HCT116 (cell line): ENCODE results near the gene COL16A1. TPM values are rescaled to one million over a fixed set of nuclear protein-coding genes. Genes with fewer than 3 reads are reported as not detected.

Experiments used
- ATAC-seq: fragments of 200-7000 bp; cut with Tn5 transposase; 2 replicates; pipeline ENCODE4 v1.9.1; 2020; ENCODE audit warnings: mild to moderate bottlenecking, moderate library complexity
- BruUV-seq: library from RNA; stranded (reverse); fragments of 400-500 nt; replicated peaks from 2 replicates; lab custom pipeline; 2021; lab: Mats Ljungman, UMichigan
- CTCF ChIA-PET: fragments of 300-600 bp; sonication (Branson Sonifier 250); formaldehyde crosslinking; loops from one replicate; lab custom pipeline; 2021; ENCODE audit warnings: antibody characterized with exemption; lab: Charles Lee
- POLR2A ChIA-PET: fragments of 300-600, 350-600 bp; sonication (Branson Sonifier 250); formaldehyde crosslinking; loops from one replicate; lab custom pipeline; 2021; ENCODE audit warnings: antibody characterized with exemption; lab: Charles Lee
- RAD21 ChIA-PET, 2 experiments: fragments of 300-600 bp; sonication (Branson Sonifier 250); formaldehyde crosslinking; loops; one replicate each; lab custom pipeline; 2023; ENCODE audit warnings: low total read pairs in 2 of 2; ENCODE audit not compliant: uncharacterized antibody in 2 of 2, unreplicated experiment in 2 of 2, low non-redundant PET in 1 of 2; lab: Charles Lee
- DNase-seq: peaks from one replicate; pipeline ENCODE4 v3.0.0-alpha.2; 2010; ENCODE audit warnings: low read depth, low spot score
- H2AFZ ChIP-seq: fragments of 200-600 bp; shearing (Covaris generic), sonication (generic); 2 replicates; pipeline ENCODE4 v1.6.1; 2017; ENCODE audit warnings: low read depth, mixed run types, mixed read lengths, antibody characterized with exemption, low read length; ENCODE audit not compliant: poor library complexity, severe bottlenecking
- H3K27ac ChIP-seq: 2 replicates; pipeline ENCODE4 v1.5.1; 2012; ENCODE audit warnings: low read depth, low read length
- H3K27me3 ChIP-seq: fragments of 200-600 bp; sonication (generic); 2 replicates; pipeline ENCODE4 v1.6.1; 2016; ENCODE audit warnings: mixed run types, low read length, mixed read lengths; ENCODE audit not compliant: insufficient read depth
- H3K36me3 ChIP-seq, 2 experiments: fragments of 200-500 bp in 1 of 2; fragments of 200-600 bp in 1 of 2; sonication (Bioruptor generic) in 1 of 2; sonication (generic) in 1 of 2; 2 replicates each; pipeline versions ENCODE4 v1.5.1 to v1.6.1; 2014 to 2016; ENCODE audit warnings: low read length in 2 of 2, inconsistent platforms in 1 of 2, mixed read lengths in 1 of 2, mixed run types in 1 of 2; ENCODE audit not compliant: insufficient read depth in 2 of 2, control insufficient read depth in 1 of 2
- H3K4me1 ChIP-seq, 2 experiments: fragments of 200-600 bp in 1 of 2; sonication (generic) in 1 of 2; 2 replicates each; pipeline versions ENCODE4 v1.5.1 to v1.6.1; 2012 to 2017; ENCODE audit warnings: low read length in 2 of 2, inconsistent platforms in 1 of 2, mild to moderate bottlenecking in 1 of 2, mixed read lengths in 1 of 2, mixed run types in 1 of 2, moderate library complexity in 1 of 2; ENCODE audit not compliant: insufficient read depth in 2 of 2, control insufficient read depth in 1 of 2
- H3K4me2 ChIP-seq: fragments of 200-600 bp; sonication (generic); 2 replicates; pipeline ENCODE4 v1.6.1; 2017; ENCODE audit warnings: mixed run types, low read length, mixed read lengths
- H3K4me3 ChIP-seq, 2 experiments: fragments of 200-600 bp in 1 of 2; sonication (generic) in 1 of 2; replicated peaks in 1 of 2; 2 replicates each; pipeline ENCODE4 v1.5.1; 2011 to 2016; ENCODE audit warnings: low read length in 2 of 2, control low read depth in 1 of 2, low read depth in 1 of 2, mild to moderate bottlenecking in 1 of 2, mixed read lengths in 1 of 2, mixed run types in 1 of 2
- H3K79me2 ChIP-seq: fragments of 200-600 bp; sonication (generic); 2 replicates; pipeline ENCODE4 v1.6.1; 2017; ENCODE audit warnings: mild to moderate bottlenecking, mixed run types, low read length, moderate library complexity, mixed read lengths; ENCODE audit not compliant: insufficient read depth
- H3K9ac ChIP-seq: fragments of 200-600 bp; sonication (generic); 2 replicates; pipeline ENCODE4 v1.6.1; 2016; ENCODE audit warnings: low read length, mixed read lengths
- H3K9me2 ChIP-seq: fragments of 200-600 bp; sonication (generic), shearing (Covaris generic); 2 replicates; pipeline ENCODE4 v1.6.1; 2017; ENCODE audit warnings: mixed run types, mild to moderate bottlenecking, moderate library complexity; ENCODE audit not compliant: insufficient read depth
- H3K9me3 ChIP-seq, 2 experiments: fragments of 200-500 bp in 1 of 2; fragments of 200-600 bp in 1 of 2; sonication (Bioruptor generic) in 1 of 2; sonication (generic) in 1 of 2; 2 replicates each; pipeline ENCODE4 v1.6.1; 2014 to 2017; ENCODE audit warnings: low read length in 2 of 2, mixed read lengths in 2 of 2, inconsistent platforms in 1 of 2, low read depth in 1 of 2, mild to moderate bottlenecking in 1 of 2, mixed run types in 1 of 2, moderate library complexity in 1 of 2; ENCODE audit not compliant: control insufficient read depth in 1 of 2, insufficient read depth in 1 of 2
- H4K20me1 ChIP-seq: fragments of 200-600 bp; sonication (generic), shearing (Covaris generic); 2 replicates; pipeline ENCODE4 v1.6.1; 2017; ENCODE audit warnings: mixed run types, mild to moderate bottlenecking, moderate library complexity; ENCODE audit not compliant: insufficient read depth
- CBX3 ChIP-seq: IDR thresholded peaks from 2 replicates; pipeline ENCODE4 v1.6.1; 2012; ENCODE audit warnings: low read depth
- CEBPB ChIP-seq: IDR thresholded peaks from 2 replicates; pipeline ENCODE4 v1.6.1; 2012; ENCODE audit warnings: low read depth
- CTCF ChIP-seq, 3 experiments: fragments of 200-600 bp in 1 of 3; sonication (generic) in 1 of 3; IDR thresholded peaks in 2 of 3; conservative IDR thresholded peaks in 1 of 3; 2 replicates each; pipeline ENCODE4 v1.5.1; 2012 to 2017; ENCODE audit warnings: low read depth in 2 of 3, low read length in 2 of 3, antibody characterized with exemption in 1 of 3, borderline replicate concordance in 1 of 3, control low read depth in 1 of 3, mild to moderate bottlenecking in 1 of 3, mixed read lengths in 1 of 3, mixed run types in 1 of 3, moderate library complexity in 1 of 3; ENCODE audit not compliant: insufficient read depth in 1 of 3
- ELF1 ChIP-seq: IDR thresholded peaks from 2 replicates; pipeline ENCODE4 v1.6.1; 2012; ENCODE audit warnings: low read depth, borderline replicate concordance
- FOSL1 ChIP-seq: IDR thresholded peaks from 2 replicates; pipeline ENCODE4 v1.6.1; 2012; ENCODE audit warnings: low read depth
- JUND ChIP-seq: IDR thresholded peaks from 2 replicates; pipeline ENCODE4 v1.6.1; 2012
- MAX ChIP-seq: IDR thresholded peaks from 2 replicates; pipeline ENCODE4 v1.6.1; 2012
- POLR2AphosphoS5 ChIP-seq: IDR thresholded peaks from 2 replicates; pipeline ENCODE4 v1.6.1; 2011; ENCODE audit warnings: mild to moderate bottlenecking, low read depth, low read length, moderate library complexity
- RAD21 ChIP-seq: IDR thresholded peaks from 2 replicates; pipeline ENCODE4 v1.6.1; 2012; ENCODE audit warnings: low read depth, mild to moderate bottlenecking
- REST ChIP-seq: IDR thresholded peaks from 2 replicates; pipeline ENCODE4 v1.6.1; 2012; ENCODE audit warnings: low read depth
- SIN3A ChIP-seq: IDR thresholded peaks from 2 replicates; pipeline ENCODE4 v1.6.1; 2012; ENCODE audit warnings: low read depth
- TCF7L2 ChIP-seq: IDR thresholded peaks from 2 replicates; pipeline ENCODE4 v1.7.0; 2011; ENCODE audit warnings: borderline replicate concordance, inconsistent platforms; ENCODE audit not compliant: insufficient read depth, insufficient read length; ENCODE audit errors: extremely low read depth
- YY1 ChIP-seq: IDR thresholded peaks from 2 replicates; pipeline ENCODE4 v1.6.1; 2011; ENCODE audit warnings: low read length, low read depth, moderate library complexity, mild to moderate bottlenecking; ENCODE audit not compliant: insufficient replicate concordance; ENCODE audit errors: extremely low read depth
- ZBTB33 ChIP-seq: IDR thresholded peaks from 2 replicates; pipeline ENCODE4 v1.6.1; 2011; ENCODE audit warnings: mild to moderate bottlenecking, low read length, moderate library complexity; ENCODE audit not compliant: insufficient replicate concordance; ENCODE audit errors: extremely low read depth
- ZFX ChIP-seq: fragments of 450-650 bp; IDR thresholded peaks from 2 replicates; pipeline ENCODE4 v1.6.1; 2017
- ZNF274 ChIP-seq: fragments of 200-500 bp; sonication (Bioruptor generic); IDR thresholded peaks from 2 replicates; pipeline ENCODE4 v1.6.1; 2014; ENCODE audit warnings: mild to moderate bottlenecking, low read depth, low read length, inconsistent platforms
- intact Hi-C: fragments of 100-400 bp; cut with micrococcal nuclease; formaldehyde crosslinking; loops from 2 replicates; pipeline ENCODE4 v1.10.0; 2022
- total RNA-seq: library from RNA; stranded (reverse); gene quantifications from one replicate; pipeline ENCODE4 v1.2.1, GENCODE V29; 2021; ENCODE audit not compliant: unreplicated experiment

Gene COL16A1
- total RNA-seq, 1 experiment from 2014 or later = 2.2 TPM

- TF ChIP-seq RAD21 (no peak), JUND (no peak), TCF7L2 (no peak), ZFX (no peak), MAX (no peak), SIN3A (no peak), REST (no peak), CEBPB (no peak), FOSL1 (no peak), YY1 (no peak), ZBTB33 (no peak), CBX3 (no peak), ZNF274 (no peak), CTCF (IDR thresholded peaks at IDR 0.05 in 2 of 3, conservative IDR thresholded peaks at IDR 0.05 in 1 of 3; ENCODE audit: borderline replicate concordance in 1 of 3, insufficient read depth in 1 of 3, low read depth in 2 of 3, low read length in 2 of 3) (no peak), POLR2AphosphoS5 (no peak), ELF1 (no peak)
- Histone ChIP-seq H3K9me3 (no peaks in the 10 kb centered on the region), H3K4me1 (no peaks in the 10 kb centered on the region; a peak in 1 of 4 replicates), H4K20me1 (no peaks in the 10 kb centered on the region), H3K9me2 (no peaks in the 10 kb centered on the region), H3K27ac (no peak overlapping the region), H3K36me3 (peaks cover 9 to 34% of the 10 kb centered on the region in 2 experiments; a peak in 3 of 4 replicates), H3K4me3 (no peak overlapping the region), H3K4me2 (no peak overlapping the region), H3K79me2 (no peaks in the 10 kb centered on the region), H3K27me3 (no peaks in the 10 kb centered on the region), H2AFZ (no peak overlapping the region), H3K9ac (no peak overlapping the region)
- CTCF ChIA-PET = no interaction called here
- POLR2A ChIA-PET = no interaction called here
- no TSS peak for BruUV-seq
- no peak for ATAC-seq
- intact Hi-C loops = no loop called here
- DNase-seq = no peak
- RAD21 ChIA-PET = no interaction called here
These were observed 75.8 kb downstream of the COL16A1 start for GRCh38 chr1:31627930-31628559.
